ENCODE measurements around the gene GFRAL. TPM values are rescaled to one million over a fixed set of nuclear protein-coding genes. Genes with fewer than 3 reads are reported as not detected.
"Not testable (repeated sequence)": the region's sequence is repeated elsewhere in the genome, so short reads cannot be mapped to it uniquely, and the experiment has no call there.

The GFRAL gene
- polyA plus RNA-seq, 1 donor from 2014 or later: not detected

DNA sequence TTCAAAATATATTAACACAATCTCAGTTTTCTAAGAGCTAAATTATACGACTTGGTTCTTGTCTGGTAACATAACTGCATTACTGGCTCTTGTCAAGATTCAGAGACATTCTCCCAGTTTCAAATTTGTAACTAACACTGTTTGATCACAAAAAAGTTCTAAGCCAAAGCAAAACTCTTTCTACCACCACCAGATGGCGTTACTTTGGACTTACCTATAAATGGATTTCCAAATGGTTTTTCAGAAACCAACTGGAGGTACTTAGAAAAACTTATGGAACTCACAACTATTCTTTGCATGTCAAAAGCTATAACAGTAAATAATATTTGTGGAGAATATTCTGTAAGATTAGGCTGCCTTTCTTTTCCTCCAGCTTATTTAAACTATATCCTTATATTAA lies 34.2 kb upstream of the GFRAL start:
- Histone ChIP-seq H3K36me3 (ENCODE audit: insufficient read depth, low read length) (no peaks in the 10 kb centered on the region), H3K9ac (ENCODE audit: low read length) (no peak overlapping the region), H3K79me2 (replicated peaks; ENCODE audit: insufficient read depth, low read length) (no peaks in the 10 kb centered on the region), H3K9me2 (ENCODE audit: insufficient read depth, low read length) (no peaks in the 10 kb centered on the region), H3K4me3 (ENCODE audit: low read length) (no peak overlapping the region), H3K27ac (ENCODE audit: low read length) (no peak overlapping the region), H2AFZ (ENCODE audit: low read depth, low read length) (no peak overlapping the region), H3K27me3 (ENCODE audit: insufficient read depth, low read depth, low read length) (no peaks in the 10 kb centered on the region), H4K20me1 (ENCODE audit: insufficient read depth) (no peaks in the 10 kb centered on the region), H3K9me3 (ENCODE audit: low read length) (no peaks in the 10 kb centered on the region), H3F3A (ENCODE audit: insufficient read depth, low read length, poor library complexity, severe bottlenecking) (no peaks in the 10 kb centered on the region), H3K4me2 (ENCODE audit: low read length) (no peak overlapping the region)
- no peak for TF ChIP-seq EZH2 (IDR thresholded peaks at IDR 0.05; ENCODE audit: borderline replicate concordance, insufficient read depth, low read length, poor library complexity, severe bottlenecking)
- TF ChIP-seq MXI1 (conservative IDR thresholded peaks at IDR 0.05; ENCODE audit: poor library complexity, severe bottlenecking): no peak
- TF ChIP-seq EP300 (conservative IDR thresholded peaks at IDR 0.05; ENCODE audit: poor library complexity, severe bottlenecking): no peak
- TF ChIP-seq RAD21 (conservative IDR thresholded peaks at IDR 0.05): no peak
- no peak for TF ChIP-seq TAF1 (IDR thresholded peaks at IDR 0.05; ENCODE audit: low read depth)

DNA sequence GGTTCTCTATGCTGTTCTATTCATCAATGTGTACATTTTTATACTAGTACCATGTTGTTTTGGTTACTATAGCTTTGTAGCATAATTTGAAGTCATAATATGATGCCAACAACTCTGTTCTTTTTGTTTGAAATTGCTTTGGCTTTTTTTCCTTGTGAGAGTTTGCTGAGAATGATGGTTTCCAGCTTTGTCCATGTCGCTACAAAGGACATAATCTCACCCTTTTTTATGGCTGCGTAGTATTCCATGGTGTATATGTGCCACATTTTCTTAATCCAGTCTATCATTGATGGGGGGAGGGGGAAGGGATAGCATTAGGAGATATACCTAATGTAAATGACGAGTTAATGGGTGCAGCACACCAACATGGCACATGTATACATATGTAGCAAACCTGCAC lies 30.1 kb upstream of the GFRAL start:
- H4K20me1 ChIP-seq (ENCODE audit: insufficient read depth); H3K4me2 ChIP-seq (ENCODE audit: low read length); H3K27ac ChIP-seq (ENCODE audit: low read length); H3K9me2 ChIP-seq (ENCODE audit: insufficient read depth, low read length); H3F3A ChIP-seq (ENCODE audit: insufficient read depth, low read length, poor library complexity, severe bottlenecking); H3K9me3 ChIP-seq (ENCODE audit: low read length); H2AFZ ChIP-seq (ENCODE audit: low read depth, low read length); H3K27me3 ChIP-seq (ENCODE audit: insufficient read depth, low read depth, low read length); H3K4me3 ChIP-seq (ENCODE audit: low read length); H3K9ac ChIP-seq (ENCODE audit: low read length); H3K79me2 ChIP-seq (replicated peaks; ENCODE audit: insufficient read depth, low read length); H3K36me3 ChIP-seq (ENCODE audit: insufficient read depth, low read length): not testable (repeated sequence)

DNA sequence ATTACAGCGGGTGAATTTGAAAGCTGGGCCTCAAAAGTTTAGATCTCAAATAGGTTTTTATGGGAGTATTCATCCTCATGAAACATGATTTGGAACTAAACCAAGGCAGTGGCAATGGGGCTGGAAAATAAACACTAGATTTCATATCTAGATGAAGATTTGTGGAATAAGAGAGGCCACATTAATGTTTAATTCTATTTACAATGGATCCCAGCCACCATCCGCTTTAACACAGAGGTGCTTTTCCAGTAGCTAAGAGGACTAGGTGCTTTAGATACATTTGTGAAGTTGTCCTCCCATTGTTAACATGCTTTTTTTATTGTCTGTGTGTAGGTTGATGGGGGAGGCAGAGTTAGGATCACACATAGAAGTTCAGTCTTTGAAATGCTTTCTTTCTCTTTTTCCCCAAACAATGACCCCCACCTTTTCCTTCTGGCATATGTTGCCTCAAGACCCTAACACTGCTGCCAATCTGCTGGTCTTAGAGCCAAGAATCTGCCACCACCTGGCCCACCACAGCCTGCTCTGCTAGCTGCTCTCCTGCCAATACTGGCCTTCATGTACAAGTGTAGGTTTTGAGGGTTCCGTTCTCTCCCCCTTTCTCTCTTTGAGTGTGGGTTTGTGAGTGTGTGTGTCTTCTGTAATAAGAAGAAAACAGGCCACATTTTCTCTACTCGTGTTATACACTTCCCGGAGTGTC lies 27.8 kb upstream of the GFRAL start:
- no peaks in the 10 kb centered on the region for H3K9me3 ChIP-seq (ENCODE audit: low read length)
- H3K4me2 ChIP-seq (ENCODE audit: low read length): no peak overlapping the region
- no peaks in the 10 kb centered on the region for H3K79me2 ChIP-seq (replicated peaks; ENCODE audit: insufficient read depth, low read length)
- H3K27me3 ChIP-seq (ENCODE audit: insufficient read depth, low read depth, low read length): no peaks in the 10 kb centered on the region
- H3K36me3 ChIP-seq (ENCODE audit: insufficient read depth, low read length): no peaks in the 10 kb centered on the region
- TF ChIP-seq, protein P1, sequence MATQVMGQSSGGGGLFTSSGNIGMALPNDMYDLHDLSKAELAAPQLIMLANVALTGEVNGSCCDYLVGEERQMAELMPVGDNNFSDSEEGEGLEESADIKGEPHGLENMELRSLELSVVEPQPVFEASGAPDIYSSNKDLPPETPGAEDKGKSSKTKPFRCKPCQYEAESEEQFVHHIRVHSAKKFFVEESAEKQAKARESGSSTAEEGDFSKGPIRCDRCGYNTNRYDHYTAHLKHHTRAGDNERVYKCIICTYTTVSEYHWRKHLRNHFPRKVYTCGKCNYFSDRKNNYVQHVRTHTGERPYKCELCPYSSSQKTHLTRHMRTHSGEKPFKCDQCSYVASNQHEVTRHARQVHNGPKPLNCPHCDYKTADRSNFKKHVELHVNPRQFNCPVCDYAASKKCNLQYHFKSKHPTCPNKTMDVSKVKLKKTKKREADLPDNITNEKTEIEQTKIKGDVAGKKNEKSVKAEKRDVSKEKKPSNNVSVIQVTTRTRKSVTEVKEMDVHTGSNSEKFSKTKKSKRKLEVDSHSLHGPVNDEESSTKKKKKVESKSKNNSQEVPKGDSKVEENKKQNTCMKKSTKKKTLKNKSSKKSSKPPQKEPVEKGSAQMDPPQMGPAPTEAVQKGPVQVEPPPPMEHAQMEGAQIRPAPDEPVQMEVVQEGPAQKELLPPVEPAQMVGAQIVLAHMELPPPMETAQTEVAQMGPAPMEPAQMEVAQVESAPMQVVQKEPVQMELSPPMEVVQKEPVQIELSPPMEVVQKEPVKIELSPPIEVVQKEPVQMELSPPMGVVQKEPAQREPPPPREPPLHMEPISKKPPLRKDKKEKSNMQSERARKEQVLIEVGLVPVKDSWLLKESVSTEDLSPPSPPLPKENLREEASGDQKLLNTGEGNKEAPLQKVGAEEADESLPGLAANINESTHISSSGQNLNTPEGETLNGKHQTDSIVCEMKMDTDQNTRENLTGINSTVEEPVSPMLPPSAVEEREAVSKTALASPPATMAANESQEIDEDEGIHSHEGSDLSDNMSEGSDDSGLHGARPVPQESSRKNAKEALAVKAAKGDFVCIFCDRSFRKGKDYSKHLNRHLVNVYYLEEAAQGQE (IDR thresholded peaks at IDR 0.05; ENCODE audit: borderline replicate concordance): no peak
- no peak for TF ChIP-seq POLR2AphosphoS5 (IDR thresholded peaks at IDR 0.05)
- no peak for TF ChIP-seq MXI1 (conservative IDR thresholded peaks at IDR 0.05; ENCODE audit: poor library complexity, severe bottlenecking)
- TF ChIP-seq TAF1 (IDR thresholded peaks at IDR 0.05; ENCODE audit: low read depth): no peak
- TF ChIP-seq EP300 (conservative IDR thresholded peaks at IDR 0.05; ENCODE audit: poor library complexity, severe bottlenecking): no peak
- TF ChIP-seq RAD21 (conservative IDR thresholded peaks at IDR 0.05): no peak
- TF ChIP-seq, protein P2, sequence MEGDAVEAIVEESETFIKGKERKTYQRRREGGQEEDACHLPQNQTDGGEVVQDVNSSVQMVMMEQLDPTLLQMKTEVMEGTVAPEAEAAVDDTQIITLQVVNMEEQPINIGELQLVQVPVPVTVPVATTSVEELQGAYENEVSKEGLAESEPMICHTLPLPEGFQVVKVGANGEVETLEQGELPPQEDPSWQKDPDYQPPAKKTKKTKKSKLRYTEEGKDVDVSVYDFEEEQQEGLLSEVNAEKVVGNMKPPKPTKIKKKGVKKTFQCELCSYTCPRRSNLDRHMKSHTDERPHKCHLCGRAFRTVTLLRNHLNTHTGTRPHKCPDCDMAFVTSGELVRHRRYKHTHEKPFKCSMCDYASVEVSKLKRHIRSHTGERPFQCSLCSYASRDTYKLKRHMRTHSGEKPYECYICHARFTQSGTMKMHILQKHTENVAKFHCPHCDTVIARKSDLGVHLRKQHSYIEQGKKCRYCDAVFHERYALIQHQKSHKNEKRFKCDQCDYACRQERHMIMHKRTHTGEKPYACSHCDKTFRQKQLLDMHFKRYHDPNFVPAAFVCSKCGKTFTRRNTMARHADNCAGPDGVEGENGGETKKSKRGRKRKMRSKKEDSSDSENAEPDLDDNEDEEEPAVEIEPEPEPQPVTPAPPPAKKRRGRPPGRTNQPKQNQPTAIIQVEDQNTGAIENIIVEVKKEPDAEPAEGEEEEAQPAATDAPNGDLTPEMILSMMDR (IDR thresholded peaks at IDR 0.05; ENCODE audit: poor library complexity, severe bottlenecking): no peak
- TF ChIP-seq EZH2 (IDR thresholded peaks at IDR 0.05; ENCODE audit: borderline replicate concordance, insufficient read depth, low read length, poor library complexity, severe bottlenecking): no peak
- TF ChIP-seq SMC3 (conservative IDR thresholded peaks at IDR 0.05; ENCODE audit: poor library complexity): no peak
- H3K9ac ChIP-seq (ENCODE audit: low read length): no peak overlapping the region
- H2AFZ ChIP-seq (ENCODE audit: low read depth, low read length): no peak overlapping the region
- no peak overlapping the region for H3K4me3 ChIP-seq (ENCODE audit: low read length)
- H3K9me2 ChIP-seq (ENCODE audit: insufficient read depth, low read length): no peaks in the 10 kb centered on the region
- no peaks in the 10 kb centered on the region for H4K20me1 ChIP-seq (ENCODE audit: insufficient read depth)
- no peak overlapping the region for H3K27ac ChIP-seq (ENCODE audit: low read length)
- H3F3A ChIP-seq (ENCODE audit: insufficient read depth, low read length, poor library complexity, severe bottlenecking): no peaks in the 10 kb centered on the region

Data from neural cell (in vitro differentiated cells).